DMS53 treated with DMSO at 0.1 percent for 48 hours (cell line): ENCODE data around the gene ANK3.
A peak's percentile ranks its signal among the peaks of the same experiment; 100 is the strongest.

Experiments used
- DNase-seq: peaks from one replicate; lab custom pipeline; 2025; ENCODE audit not compliant: unreplicated experiment; lab: John Stamatoyannopoulos, UW

The ANK3 gene

GRCh38 chr10:60144099-60144498 is 245.6 kb downstream of the ANK3 start:
- no peak for DNase-seq

- DNase-seq: no peak
These were observed 246.9 kb downstream of the ANK3 start for GRCh38 chr10:60142736-60143135.

- DNase-seq: no peak
These were observed 247.6 kb downstream of the ANK3 start for GRCh38 chr10:60141896-60142559.

- peak; percentile 49 for DNase-seq
These were observed 248.7 kb downstream of the ANK3 start for GRCh38 chr10:60140651-60141632.

GRCh38 chr10:60139798-60140566 is 249.7 kb downstream of the ANK3 start:
- DNase-seq: no peak

- DNase-seq: no peak
These were observed 250.4 kb downstream of the ANK3 start for GRCh38 chr10:60139290-60139689.

- DNase-seq: no peak
These were observed 250.8 kb downstream of the ANK3 start for GRCh38 chr10:60138842-60139241.

- no peak for DNase-seq
These were observed 251.6 kb downstream of the ANK3 start for GRCh38 chr10:60138026-60138425.

GRCh38 chr10:60137292-60137992 is 252.2 kb downstream of the ANK3 start:
- DNase-seq: no peak

GRCh38 chr10:60135020-60135419 is 254.7 kb downstream of the ANK3 start:
- DNase-seq: no peak

- no peak for DNase-seq
These were observed 255.1 kb downstream of the ANK3 start for GRCh38 chr10:60134548-60134947.

- no peak for DNase-seq
These were observed 259.5 kb downstream of the ANK3 start for GRCh38 chr10:60130130-60130579.

- DNase-seq: no peak
These were observed 263.8 kb downstream of the ANK3 start for GRCh38 chr10:60125895-60126294.

- no peak for DNase-seq
These were observed 265.1 kb downstream of the ANK3 start for GRCh38 chr10:60124536-60124935.

GRCh38 chr10:60123668-60124067 is 266.0 kb downstream of the ANK3 start:
- DNase-seq: no peak

GRCh38 chr10:60123172-60123571 is 266.5 kb downstream of the ANK3 start:
- no peak for DNase-seq

GRCh38 chr10:60122190-60122589 is 267.5 kb downstream of the ANK3 start:
- no peak for DNase-seq

GRCh38 chr10:60114765-60115586 is 274.7 kb downstream of the ANK3 start:
- DNase-seq: peak; percentile 43

GRCh38 chr10:60110739-60111138 is 278.9 kb downstream of the ANK3 start:
- DNase-seq: no peak
